HG03159 (cell line): ENCODE data around the gene ACOX2.
"Not testable (repeated sequence)": the region's sequence is repeated elsewhere in the genome, so short reads cannot be mapped to it uniquely, and the experiment has no call there.

ENCODE experiments used
- ATAC-seq: cut with Tn5 transposase; IDR thresholded peaks from one replicate; pipeline ENCODE4 v1.9.1; 2021; ENCODE audit warnings: mild to moderate bottlenecking, moderate library complexity; ENCODE audit not compliant: unreplicated experiment

Gene ACOX2

DNA sequence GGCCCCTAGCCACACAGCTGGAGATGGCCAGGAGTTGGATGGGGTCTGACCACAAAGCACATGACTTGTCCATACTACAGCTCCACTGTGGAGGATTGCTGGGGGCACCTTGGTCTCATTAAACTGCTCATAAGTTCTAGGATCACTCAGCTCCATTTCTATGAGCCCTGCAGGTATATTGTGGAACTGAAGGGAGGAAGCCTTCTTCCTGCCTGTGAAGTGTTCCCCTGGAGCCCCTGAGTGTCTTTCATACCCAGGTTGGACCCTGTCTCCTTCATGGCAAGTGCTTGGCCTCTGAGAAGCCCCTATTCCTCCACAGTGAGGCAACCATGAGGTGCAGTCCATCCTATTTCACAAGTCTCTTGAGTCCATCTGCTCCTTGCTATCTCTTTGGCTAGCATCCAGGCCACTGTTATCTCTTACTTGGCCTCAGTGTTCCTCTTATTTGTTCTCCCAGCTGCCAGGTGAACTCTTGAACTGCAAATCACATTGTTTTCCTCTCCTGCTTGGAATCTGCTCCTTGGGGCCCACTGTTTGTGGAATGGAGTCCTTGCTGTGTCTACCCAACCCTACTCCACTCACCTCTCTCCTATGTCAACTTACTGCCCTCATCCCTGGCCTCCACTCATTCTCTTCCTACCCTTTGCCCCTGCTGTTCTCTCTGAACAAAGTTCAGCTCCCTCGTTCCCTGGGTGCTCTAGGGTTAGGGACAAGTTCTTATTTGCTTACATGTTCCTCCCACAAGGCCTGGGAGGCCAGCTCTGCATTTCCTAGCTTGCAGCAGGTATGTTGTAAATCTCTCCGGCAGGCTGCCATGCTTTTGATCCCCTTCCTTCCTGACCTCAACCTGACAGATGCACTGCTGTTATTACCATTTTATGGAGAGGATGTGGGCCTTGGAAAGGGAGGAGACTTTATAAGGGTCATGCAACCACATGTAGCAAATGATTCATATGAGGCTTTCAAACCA, 1.2 kb downstream of the ACOX2 start:
- no peak for ATAC-seq

DNA sequence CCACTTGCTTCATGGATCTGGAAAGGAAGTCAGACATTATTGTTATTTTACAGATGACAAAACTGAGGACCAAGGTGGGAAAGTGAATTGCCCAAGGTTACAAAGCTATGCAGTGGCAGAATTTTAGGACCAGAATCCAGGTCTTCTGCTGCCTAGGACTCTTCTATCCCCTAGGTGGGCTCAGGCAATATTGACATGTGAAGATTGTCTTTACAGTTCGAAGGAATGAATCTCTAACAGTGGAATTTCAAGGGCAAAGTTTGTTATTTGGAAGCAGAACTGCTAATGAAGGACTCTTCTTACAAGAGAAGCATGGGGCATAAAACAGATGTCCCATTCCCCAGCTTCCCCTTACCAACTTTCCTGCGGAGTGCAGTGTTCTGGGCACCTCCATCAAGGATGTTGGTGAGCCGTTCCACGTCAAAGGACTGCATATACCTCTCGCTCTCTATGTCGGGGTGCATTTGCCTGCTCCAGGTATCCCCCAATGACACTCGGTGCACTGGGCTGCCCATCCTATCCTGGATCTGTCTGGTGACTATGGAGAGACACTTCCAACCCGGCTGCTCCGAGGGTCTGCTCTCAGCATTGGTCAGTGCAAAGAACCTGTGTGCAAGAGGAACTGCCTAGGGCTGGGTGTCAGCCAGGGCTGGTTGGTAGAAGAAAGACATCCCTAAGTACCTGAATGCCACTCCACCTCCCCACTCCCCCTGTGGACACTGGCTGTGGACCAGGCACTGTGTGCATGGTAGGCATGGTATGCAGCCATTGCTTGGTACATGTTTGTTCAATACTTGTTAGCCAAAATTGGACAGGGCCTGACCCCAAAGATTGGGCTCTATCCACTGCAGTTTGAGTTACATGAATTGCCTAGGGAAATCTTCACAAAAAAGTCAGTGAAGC, 2.1 kb downstream of the ACOX2 start:
- ATAC-seq: no peak

- peak; percentile 92 for ATAC-seq
Observed at GRCh38 chr3:58532794-58533220, 4.2 kb downstream of the ACOX2 start.

GRCh38 chr3:58531956-58532355, 5.0 kb downstream of the ACOX2 start:
- no peak for ATAC-seq

DNA sequence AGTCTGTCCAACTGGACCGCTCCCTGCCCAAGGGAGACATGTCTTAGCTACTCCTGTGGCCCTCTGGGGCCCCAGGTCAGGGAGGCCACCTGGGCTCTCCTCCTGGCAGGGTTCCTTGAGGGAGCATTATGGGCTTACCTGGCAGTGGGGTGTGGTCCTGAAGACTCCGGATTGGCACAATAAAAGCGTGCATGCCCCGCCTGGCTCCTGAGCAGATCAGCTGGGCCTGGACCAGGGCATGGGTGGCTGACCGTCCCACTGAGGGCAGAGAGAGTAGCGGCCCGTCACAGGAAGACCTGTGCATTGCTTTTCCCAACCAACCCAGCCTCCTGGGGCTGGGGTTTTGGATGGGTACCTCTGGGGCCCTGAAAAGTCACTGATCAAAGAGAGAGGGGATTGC, 5.4 kb downstream of the ACOX2 start:
- no peak for ATAC-seq

DNA sequence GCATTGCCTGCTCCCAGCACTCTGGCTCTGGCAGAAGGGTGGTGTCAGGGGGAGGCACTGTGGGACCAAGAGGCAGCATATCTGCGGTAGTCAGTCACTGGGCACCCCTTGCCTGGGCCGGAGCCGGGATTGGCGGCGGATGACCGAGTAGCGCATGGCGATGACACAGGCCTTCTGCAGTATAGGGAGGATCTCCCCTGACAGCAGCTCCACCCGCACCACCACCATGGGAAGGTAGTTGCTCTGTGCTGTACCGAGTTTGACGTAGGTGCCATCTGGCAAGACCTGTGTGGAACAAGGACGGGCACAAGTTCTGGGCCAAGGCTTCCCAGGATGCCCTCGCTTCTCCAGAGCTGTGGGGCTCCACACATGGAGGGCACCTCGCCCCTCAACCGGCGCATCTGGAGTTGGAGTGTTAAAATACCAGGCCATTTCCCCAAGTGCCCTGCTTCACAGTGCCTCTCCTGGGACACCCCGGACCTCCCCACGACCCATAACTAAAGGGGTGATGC, 6.6 kb downstream of the ACOX2 start:
- no peak for ATAC-seq

DNA sequence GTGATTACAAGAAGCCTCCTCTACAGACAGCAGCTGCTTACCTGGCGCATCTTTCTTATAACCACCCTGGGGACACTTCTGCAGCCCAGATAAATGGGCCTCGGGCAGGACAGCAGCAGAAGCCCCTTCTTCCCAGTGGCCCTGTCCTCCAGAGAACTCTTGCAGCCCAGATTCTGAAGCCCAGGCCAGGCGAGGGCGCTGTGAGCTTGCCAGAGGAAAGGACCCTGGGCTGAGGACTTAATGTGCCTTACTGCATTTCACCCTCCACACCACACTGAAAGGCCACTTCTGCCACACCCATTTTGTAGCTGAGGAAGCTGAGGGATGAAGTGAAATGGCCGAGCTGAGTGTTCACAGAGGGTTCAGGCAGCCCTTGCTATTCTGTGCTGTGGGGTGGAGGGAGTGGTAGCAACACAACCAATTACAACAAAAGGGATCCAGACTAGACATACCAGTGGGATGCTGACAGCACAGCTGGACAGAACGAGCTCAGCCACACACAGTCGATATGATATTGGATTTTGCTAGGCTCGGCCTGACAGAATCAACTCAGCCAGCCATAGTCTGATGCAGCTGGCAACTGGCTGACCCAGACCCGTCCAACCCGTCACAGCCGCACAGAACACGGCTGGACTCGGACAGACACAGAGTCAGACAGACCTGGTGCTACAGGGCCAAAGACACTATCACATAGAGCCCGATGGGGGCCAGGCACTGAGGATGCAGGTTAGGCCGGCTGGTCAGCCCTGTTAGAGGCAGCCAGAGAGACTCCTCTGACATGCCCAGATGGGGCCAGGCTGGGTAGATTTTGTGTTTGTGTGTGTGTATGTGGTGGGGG, 7.3 kb downstream of the ACOX2 start:
- no peak for ATAC-seq

DNA sequence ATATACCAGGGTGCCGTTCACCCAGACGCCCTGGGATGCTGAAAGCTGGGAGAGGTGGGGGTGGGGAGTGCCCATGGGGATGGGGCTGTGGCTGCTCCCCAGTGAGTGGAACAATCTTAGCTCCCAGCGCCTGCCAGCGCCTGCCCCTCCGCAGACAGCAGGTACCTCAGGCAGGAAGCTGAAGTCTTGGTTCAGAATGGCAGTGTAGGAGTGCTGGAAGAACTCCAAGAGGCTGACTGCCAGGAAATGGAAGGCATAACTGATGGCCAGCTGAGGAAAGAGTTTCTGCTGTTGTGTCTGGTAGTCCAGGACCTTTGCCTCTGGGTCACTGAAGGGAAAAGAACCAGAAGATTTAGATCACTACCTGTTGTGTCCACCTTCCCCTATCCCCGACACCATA, 8.4 kb downstream of the ACOX2 start:
- ATAC-seq: no peak

- not testable (repeated sequence) for ATAC-seq
Observed at GRCh38 chr3:58527440-58527839, 9.6 kb downstream of the ACOX2 start.

DNA sequence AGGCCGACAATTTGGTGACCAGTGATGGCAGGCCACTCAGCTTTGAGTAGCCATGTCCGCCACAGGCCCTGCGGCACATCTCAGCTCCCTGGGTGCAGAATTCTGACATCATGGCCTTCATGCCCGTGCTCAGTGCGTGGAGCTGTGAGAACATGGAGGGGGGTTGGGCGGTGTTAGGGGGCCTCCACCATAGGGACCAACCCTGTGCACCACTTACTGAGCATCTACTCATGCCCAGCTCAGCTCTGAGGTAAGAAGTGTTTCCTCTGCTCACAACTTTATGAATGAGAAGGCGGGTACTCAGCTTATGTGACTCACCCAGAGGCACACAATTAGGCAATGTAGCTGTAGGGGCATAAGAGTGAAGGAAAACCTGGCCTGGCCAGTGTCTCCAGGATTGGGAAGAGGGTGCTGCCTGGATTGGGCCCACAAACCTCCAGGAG, 10.5 kb downstream of the ACOX2 start:
- no peak for ATAC-seq

DNA sequence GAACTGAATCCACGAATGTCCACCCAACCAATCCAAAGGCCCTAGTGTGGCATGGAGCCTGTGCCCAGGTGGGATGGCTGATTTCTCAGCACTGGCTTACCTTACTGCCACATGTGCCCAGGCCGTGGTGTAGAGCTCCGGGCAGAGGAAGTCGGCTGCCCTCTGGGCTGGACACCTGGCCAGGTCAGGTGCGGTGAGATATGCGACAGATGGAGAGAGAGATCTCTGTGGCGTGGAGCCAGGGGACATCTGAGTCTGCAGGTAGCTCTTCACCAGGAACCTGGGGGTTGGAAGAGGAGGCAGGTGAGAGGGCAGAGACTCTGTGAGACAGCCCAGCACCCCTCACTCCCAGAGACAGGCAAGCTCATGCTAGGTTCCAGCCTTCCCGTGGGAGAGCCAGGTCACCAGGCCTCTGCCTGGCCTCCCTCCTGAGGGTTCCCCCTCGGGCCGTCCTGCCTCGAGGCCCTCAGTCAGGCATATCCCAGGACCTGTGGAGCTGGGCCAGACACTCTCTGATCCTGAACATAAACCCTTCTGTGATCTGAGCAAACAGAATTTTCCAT, 12.6 kb downstream of the ACOX2 start:
- ATAC-seq: no peak

GRCh38 chr3:58522759-58523425, 14.1 kb downstream of the ACOX2 start:
- no peak for ATAC-seq

- ATAC-seq: no peak
Observed at GRCh38 chr3:58521917-58522631, 14.9 kb downstream of the ACOX2 start.

DNA sequence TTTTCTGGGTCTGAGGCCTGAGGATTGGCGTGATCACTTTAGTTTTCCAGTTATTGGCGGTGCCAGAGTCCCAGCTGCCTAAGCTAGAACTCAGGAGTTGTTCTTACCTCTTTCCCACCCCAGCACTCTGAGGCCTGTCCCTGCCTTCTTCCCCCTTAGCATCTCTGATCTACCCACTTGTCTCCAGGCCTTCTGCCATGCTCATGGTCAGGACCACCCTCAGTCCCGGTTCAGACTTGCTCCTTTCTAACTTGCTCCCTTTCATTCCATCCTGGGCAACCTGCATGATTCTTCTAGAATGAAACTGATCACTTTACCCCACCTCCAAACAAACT, 15.7 kb downstream of the ACOX2 start:
- ATAC-seq: no peak

DNA sequence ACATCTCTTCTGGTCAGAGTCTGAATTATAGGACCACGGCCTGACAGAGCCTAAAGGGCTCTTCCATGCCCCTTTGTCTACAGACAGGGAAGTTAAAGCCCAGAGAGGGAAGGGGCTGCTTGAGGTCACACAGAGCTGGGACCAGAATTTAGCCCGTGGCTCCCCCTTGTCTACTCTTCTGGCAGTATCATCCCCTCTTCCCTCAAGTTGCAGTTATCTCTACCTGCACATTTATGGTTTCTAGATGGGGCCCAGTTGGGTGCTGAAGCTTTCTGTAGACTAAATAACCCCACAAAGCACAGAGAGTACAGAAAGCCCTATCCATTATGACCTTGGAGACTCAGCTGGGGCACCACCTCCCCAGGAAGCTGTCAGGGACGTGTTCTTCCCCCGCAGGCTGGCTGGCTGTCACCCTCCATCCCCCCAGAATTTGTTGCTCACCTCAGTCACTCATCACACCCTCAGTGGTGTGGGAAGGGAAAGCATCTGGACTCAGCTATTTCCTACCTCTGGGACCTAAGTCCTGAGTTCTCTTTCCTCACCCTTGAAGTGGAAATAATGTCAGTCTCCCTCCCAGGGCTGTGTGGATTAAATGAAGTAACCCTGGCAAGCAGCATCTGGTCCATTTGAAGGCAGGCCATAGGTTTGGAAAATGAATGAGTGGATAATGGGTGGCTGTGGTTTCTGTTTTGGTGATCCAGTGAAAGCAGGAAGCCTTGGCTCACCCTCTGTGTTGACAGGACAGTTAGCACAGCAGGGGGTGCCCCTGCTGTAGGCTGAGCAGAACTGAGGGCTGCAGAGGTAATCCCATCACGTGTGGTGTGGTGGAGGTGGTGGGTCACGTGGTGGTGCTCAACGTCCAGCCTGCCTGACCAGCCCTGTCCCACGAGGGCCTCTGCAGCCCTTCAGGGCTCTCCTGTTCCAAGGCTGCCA, 16.3 kb downstream of the ACOX2 start:
- ATAC-seq: no peak

DNA sequence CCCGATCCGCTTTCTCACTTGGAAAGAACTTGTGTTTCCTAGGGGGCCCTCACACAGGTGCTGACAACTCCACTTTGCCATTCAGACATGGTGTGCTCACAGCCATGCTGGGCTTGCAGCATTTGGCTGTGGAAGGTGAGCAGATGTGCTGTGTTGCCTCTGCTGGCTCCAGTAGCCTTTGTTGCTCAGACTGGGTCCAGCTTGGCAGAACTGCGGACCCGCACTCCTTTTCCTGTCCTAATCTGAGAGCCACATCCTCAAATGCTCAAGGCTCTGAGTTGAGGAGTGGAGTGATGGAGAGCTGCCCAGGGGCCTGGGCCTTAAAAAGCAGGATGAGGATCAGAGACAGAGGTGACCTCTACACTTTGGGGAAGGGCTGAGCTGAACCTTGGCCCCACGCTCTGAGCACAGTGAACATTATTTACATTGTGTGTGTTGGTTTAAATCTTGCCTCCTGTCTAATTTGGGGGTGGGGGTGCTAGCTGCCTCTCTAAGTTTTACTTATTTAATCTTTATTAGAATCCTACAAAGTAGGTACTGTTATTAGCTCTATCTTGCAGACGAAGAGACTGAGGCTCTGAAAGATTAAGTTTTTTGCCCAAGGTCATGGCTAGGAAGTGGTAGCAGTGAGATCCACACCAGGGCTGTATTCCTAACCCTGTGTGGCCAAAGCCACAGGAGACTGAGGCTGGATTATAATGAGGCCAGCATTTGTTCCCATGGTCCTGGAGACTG, 17.2 kb downstream of the ACOX2 start:
- ATAC-seq: no peak

DNA sequence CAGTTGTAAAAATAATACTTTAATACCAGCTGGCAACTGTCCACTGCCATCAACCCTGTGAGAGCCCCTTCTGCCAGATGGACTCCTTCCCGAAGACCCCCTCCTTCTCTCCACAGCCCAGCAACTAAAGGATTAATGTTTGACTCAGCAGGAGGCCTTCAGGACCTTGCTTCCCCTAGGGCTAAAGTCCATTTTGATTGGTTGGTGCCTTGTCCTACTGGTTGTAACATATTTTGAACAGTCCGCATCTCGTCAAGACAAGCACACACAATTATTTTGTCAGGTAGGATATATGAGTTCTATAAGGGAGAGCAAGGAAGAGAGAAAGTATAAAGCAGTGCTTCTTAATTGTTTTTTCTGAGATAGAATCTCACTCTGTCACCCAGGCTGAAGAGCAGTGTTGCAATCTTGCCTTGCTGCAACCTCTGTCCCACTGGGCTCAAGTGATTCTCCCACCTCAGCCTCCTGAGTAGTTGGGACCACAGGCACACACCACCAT, 18.6 kb downstream of the ACOX2 start:
- no peak for ATAC-seq
